Karpas-422 (cell line): ENCODE results near the gene ESRRB. TPM values are rescaled to one million over a fixed set of nuclear protein-coding genes. Genes with fewer than 3 reads are reported as not detected.

ENCODE experiments used
- DNase-seq: peaks from one replicate; pipeline ENCODE4 v3.0.0-alpha.2; 2015
- H2AFZ ChIP-seq: fragments of 200-600 bp; sonication (generic); 2 replicates; pipeline ENCODE4 v1.6.1; 2014; ENCODE audit warnings: antibody characterized with exemption, low read length, mixed read lengths
- H3K27ac ChIP-seq: fragments of 200-600 bp; sonication (generic); 2 replicates; pipeline ENCODE4 v1.5.1; 2014; ENCODE audit warnings: mild to moderate bottlenecking, low read length, moderate library complexity
- H3K27me3 ChIP-seq: fragments of 200-600 bp; sonication (generic); 2 replicates; pipeline ENCODE4 v1.6.1; 2014; ENCODE audit warnings: low read length, mixed read lengths
- H3K36me3 ChIP-seq: fragments of 200-600 bp; sonication (generic); 2 replicates; pipeline ENCODE4 v1.6.1; 2014; ENCODE audit warnings: low read length, mixed read lengths; ENCODE audit not compliant: insufficient read depth
- H3K4me1 ChIP-seq: fragments of 200-600 bp; sonication (generic); 2 replicates; pipeline ENCODE4 v1.6.1; 2014; ENCODE audit warnings: mild to moderate bottlenecking, low read length, mixed read lengths
- H3K4me2 ChIP-seq: fragments of 200-600 bp; sonication (generic); 2 replicates; pipeline ENCODE4 v1.6.1; 2014; ENCODE audit warnings: low read length, low read depth, mild to moderate bottlenecking; ENCODE audit not compliant: poor library complexity, severe bottlenecking
- H3K4me3 ChIP-seq: fragments of 200-600 bp; sonication (generic); 2 replicates; pipeline ENCODE4 v1.5.1; 2014; ENCODE audit warnings: mild to moderate bottlenecking, antibody characterized with exemption, low read length, mixed read lengths
- H3K79me2 ChIP-seq: fragments of 200-600 bp; sonication (generic); 2 replicates; pipeline ENCODE4 v1.6.1; 2014; ENCODE audit warnings: mild to moderate bottlenecking, low read length, mixed read lengths
- H3K9ac ChIP-seq: fragments of 200-600 bp; sonication (generic); 2 replicates; pipeline ENCODE4 v1.6.0; 2014; ENCODE audit warnings: low read length
- H3K9me2 ChIP-seq: fragments of 200-600 bp; sonication (generic), shearing (Covaris generic); replicated peaks from 2 replicates; pipeline ENCODE4 v1.6.0; 2014; ENCODE audit warnings: mild to moderate bottlenecking, low read length, moderate library complexity; ENCODE audit not compliant: insufficient read depth
- H3K9me3 ChIP-seq: fragments of 300-700, 200-600 bp; sonication (generic); 2 replicates; pipeline ENCODE4 v1.6.1; 2014; ENCODE audit warnings: low read length, mixed read lengths
- H4K20me1 ChIP-seq: fragments of 200-600 bp; sonication (generic); 2 replicates; pipeline ENCODE4 v1.6.1; 2014; ENCODE audit warnings: mild to moderate bottlenecking, antibody characterized with exemption, low read length, low read depth; ENCODE audit not compliant: insufficient read depth
- total RNA-seq: library from RNA; depleted of rRNA; stranded (reverse); fragments of >200 nt; shearing (Covaris generic); gene quantifications from 2 replicates; pipeline ENCODE4 v1.2.3, GENCODE V29; 2014; ENCODE audit warnings: low replicate concordance

ESRRB gene
- total RNA-seq, 1 experiment from 2014 or later: not detected

- no peaks in the 10 kb centered on the region for H4K20me1 ChIP-seq
- no peak overlapping the region for H3K4me2 ChIP-seq
- no peaks in the 10 kb centered on the region for H3K4me1 ChIP-seq
- H3K9me3 ChIP-seq: no peaks in the 10 kb centered on the region
- no peak overlapping the region for H2AFZ ChIP-seq
- H3K27me3 ChIP-seq: no peaks in the 10 kb centered on the region
- H3K27ac ChIP-seq: no peak overlapping the region
- H3K4me3 ChIP-seq: no peak overlapping the region
- H3K9ac ChIP-seq: no peak overlapping the region
- no peaks in the 10 kb centered on the region for H3K36me3 ChIP-seq
- H3K79me2 ChIP-seq: no peaks in the 10 kb centered on the region
- DNase-seq: no peak
- H3K9me2 ChIP-seq: no peaks in the 10 kb centered on the region
Measured at GRCh38 chr14:76333664-76334063, 42.3 kb upstream of the ESRRB start.

GRCh38 chr14:76334316-76334715 lies 41.6 kb upstream of the ESRRB start:
- Histone ChIP-seq H3K4me1 (no peaks in the 10 kb centered on the region), H3K9me2 (no peaks in the 10 kb centered on the region), H3K9ac (no peak overlapping the region), H3K27me3 (no peaks in the 10 kb centered on the region), H3K4me2 (no peak overlapping the region), H3K79me2 (no peaks in the 10 kb centered on the region), H3K36me3 (no peaks in the 10 kb centered on the region), H2AFZ (no peak overlapping the region), H3K27ac (no peak overlapping the region), H3K4me3 (no peak overlapping the region), H3K9me3 (no peaks in the 10 kb centered on the region), H4K20me1 (no peaks in the 10 kb centered on the region)
- no peak for DNase-seq

- H3K27me3 ChIP-seq: no peaks in the 10 kb centered on the region
- no peak overlapping the region for H3K27ac ChIP-seq
- H3K9ac ChIP-seq: no peak overlapping the region
- no peaks in the 10 kb centered on the region for H3K9me2 ChIP-seq
- no peaks in the 10 kb centered on the region for H3K79me2 ChIP-seq
- no peaks in the 10 kb centered on the region for H3K36me3 ChIP-seq
- no peak for DNase-seq
- H3K4me1 ChIP-seq: no peaks in the 10 kb centered on the region
- no peaks in the 10 kb centered on the region; the same call in 1 of the 2 replicates for H4K20me1 ChIP-seq
- H3K9me3 ChIP-seq: no peaks in the 10 kb centered on the region
- H3K4me3 ChIP-seq: no peak overlapping the region
- H3K4me2 ChIP-seq: no peak overlapping the region
- no peak overlapping the region for H2AFZ ChIP-seq
Measured at GRCh38 chr14:76336876-76337275, 39.1 kb upstream of the ESRRB start.

- no peak overlapping the region for H3K4me2 ChIP-seq
- H3K36me3 ChIP-seq: no peaks in the 10 kb centered on the region
- H3K4me3 ChIP-seq: no peak overlapping the region
- H3K9me3 ChIP-seq: no peaks in the 10 kb centered on the region
- no peaks in the 10 kb centered on the region; the same call in 1 of the 2 replicates for H4K20me1 ChIP-seq
- no peak overlapping the region for H2AFZ ChIP-seq
- no peak for DNase-seq
- no peak overlapping the region for H3K9ac ChIP-seq
- no peak overlapping the region for H3K27ac ChIP-seq
- no peaks in the 10 kb centered on the region for H3K27me3 ChIP-seq
- H3K9me2 ChIP-seq: no peaks in the 10 kb centered on the region
- no peaks in the 10 kb centered on the region for H3K4me1 ChIP-seq
- no peaks in the 10 kb centered on the region for H3K79me2 ChIP-seq
Measured at GRCh38 chr14:76337635-76338545, 38.0 kb upstream of the ESRRB start.

GRCh38 chr14:76339728-76340615 lies 36.0 kb upstream of the ESRRB start:
- no peak for DNase-seq

GRCh38 chr14:76343386-76343785 lies 32.6 kb upstream of the ESRRB start:
- Histone ChIP-seq H3K9ac (no peak overlapping the region), H3K36me3 (no peaks in the 10 kb centered on the region), H3K79me2 (no peaks in the 10 kb centered on the region), H3K4me1 (no peaks in the 10 kb centered on the region; the same call in 1 of the 2 replicates), H3K27me3 (no peaks in the 10 kb centered on the region), H3K4me3 (no peak overlapping the region), H3K9me2 (no peaks in the 10 kb centered on the region), H4K20me1 (no peaks in the 10 kb centered on the region; the same call in 1 of the 2 replicates), H3K27ac (no peak overlapping the region), H3K4me2 (no peak overlapping the region), H2AFZ (no peak overlapping the region), H3K9me3 (no peaks in the 10 kb centered on the region)
- no peak for DNase-seq

More at GRCh38 chr14:76339728-76340615, 36.0 kb upstream of the ESRRB start:
- Histone ChIP-seq H3K9me2 (no peaks in the 10 kb centered on the region), H3K9ac (no peak overlapping the region), H3K79me2 (no peaks in the 10 kb centered on the region), H2AFZ (no peak overlapping the region), H3K9me3 (no peaks in the 10 kb centered on the region), H3K4me3 (no peak overlapping the region), H3K27ac (no peak overlapping the region), H3K4me2 (no peak overlapping the region), H3K4me1 (no peaks in the 10 kb centered on the region), H3K36me3 (no peaks in the 10 kb centered on the region), H3K27me3 (no peaks in the 10 kb centered on the region), H4K20me1 (no peaks in the 10 kb centered on the region; the same call in 1 of the 2 replicates)

- Histone ChIP-seq H3K27ac (no peak overlapping the region), H4K20me1 (no peaks in the 10 kb centered on the region), H3K27me3 (no peaks in the 10 kb centered on the region), H3K79me2 (no peaks in the 10 kb centered on the region), H3K9ac (no peak overlapping the region), H3K9me2 (no peaks in the 10 kb centered on the region), H3K36me3 (no peaks in the 10 kb centered on the region), H3K4me3 (no peak overlapping the region), H3K4me1 (no peaks in the 10 kb centered on the region; the same call in 1 of the 2 replicates), H2AFZ (no peak overlapping the region), H3K9me3 (no peaks in the 10 kb centered on the region), H3K4me2 (no peak overlapping the region)
- no peak for DNase-seq
Measured at GRCh38 chr14:76346391-76347160, 29.4 kb upstream of the ESRRB start.
